ENCODE measurements around the gene WRAP73.

WRAP73 gene

DNA sequence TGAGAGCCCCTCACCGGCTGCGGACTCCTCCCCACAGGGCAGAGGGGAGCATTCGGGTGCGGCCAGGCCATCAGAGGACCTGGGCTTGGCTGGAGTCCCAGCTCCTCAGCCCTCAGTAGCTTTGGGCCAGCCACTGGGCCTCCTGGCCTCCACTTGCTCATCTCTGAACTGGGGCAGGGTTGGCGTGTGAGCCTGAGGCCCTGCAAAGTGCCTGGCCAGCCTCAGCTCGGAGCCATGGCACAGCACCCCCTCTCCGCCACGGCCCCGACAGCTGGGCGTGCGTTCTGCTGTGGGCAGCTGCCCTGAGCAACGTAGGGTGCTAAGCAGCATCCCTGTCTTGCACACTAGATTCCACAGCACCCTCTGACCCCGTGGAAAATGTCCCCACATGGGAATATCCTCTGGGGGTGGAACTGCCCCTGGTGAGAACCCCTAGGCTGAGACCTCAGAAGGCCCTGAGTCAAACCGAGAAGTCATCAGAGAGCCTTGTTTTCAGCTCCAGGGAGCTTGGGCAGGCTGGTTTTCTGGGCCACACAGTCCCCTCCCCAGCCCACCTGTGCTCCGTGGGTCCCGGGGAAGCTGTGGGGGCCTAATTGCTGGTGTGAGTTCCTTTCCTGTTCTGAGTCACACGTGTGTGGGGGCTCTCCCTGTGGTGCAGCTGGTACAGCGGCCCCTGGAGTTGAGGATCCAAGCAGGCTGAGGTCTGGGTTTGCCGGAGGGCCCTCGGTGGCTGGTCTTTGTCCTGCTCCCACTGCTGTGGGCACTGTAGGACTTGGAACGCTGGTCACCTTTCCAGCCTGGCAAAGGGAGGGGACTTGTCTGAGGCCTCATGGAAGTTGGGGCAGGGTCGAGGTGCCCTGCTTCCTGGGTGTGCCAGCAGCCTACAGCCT, 26.9 kb upstream of the WRAP73 start:
- Histone ChIP-seq H3K27me3 (ENCODE audit: insufficient read depth, low read length) (no peaks in the 10 kb centered on the region; the same call in 1 of the 2 replicates), H3K9me3 (ENCODE audit: low read length) (no peaks in the 10 kb centered on the region), H3K4me2 (ENCODE audit: low read length) (no peak overlapping the region), H3F3A (ENCODE audit: insufficient read depth, low read length) (no peaks in the 10 kb centered on the region), H4K20me1 (ENCODE audit: insufficient read depth, low read length) (no peaks in the 10 kb centered on the region), H3K9me2 (ENCODE audit: low read depth, low read length) (no peaks in the 10 kb centered on the region), H3K9ac (ENCODE audit: low read length) (no peak overlapping the region), H3K36me3 (ENCODE audit: insufficient read depth, low read length) (no peaks in the 10 kb centered on the region), H3K4me3 (ENCODE audit: low read depth, low read length, poor library complexity, severe bottlenecking) (no peak overlapping the region), H3K4me1 (ENCODE audit: insufficient read depth, low read length, severe bottlenecking) (peaks cover 12% of the 10 kb centered on the region), H3K79me2 (ENCODE audit: insufficient read depth, low read length) (no peaks in the 10 kb centered on the region), H2AFZ (ENCODE audit: low read length) (no peak overlapping the region), H3K27ac (ENCODE audit: low read depth, low read length, poor library complexity, severe bottlenecking) (no peak overlapping the region)
- no peak for TF ChIP-seq EZH2 (IDR thresholded peaks at IDR 0.05; ENCODE audit: borderline replicate concordance, low read length)

DNA sequence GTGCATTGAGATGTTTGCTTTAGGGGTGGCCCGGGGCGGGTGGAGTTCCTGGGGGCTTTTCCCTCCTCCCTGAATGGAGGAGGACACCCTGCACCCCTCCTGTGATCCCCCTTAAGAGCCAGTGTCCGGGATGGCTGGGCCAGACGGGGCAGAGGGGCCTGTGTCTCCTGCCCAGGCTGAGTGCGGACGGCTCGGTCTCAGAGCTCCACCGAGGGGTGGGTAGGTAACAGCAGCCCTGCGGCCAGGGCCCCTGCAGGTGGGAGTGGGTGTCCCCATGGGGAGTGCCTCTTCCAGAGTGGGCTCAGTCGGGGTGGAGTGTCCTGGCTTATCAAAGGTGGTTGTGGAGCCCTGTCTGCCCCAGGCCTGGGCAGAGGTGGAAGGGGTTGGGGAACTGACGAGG, 25.5 kb upstream of the WRAP73 start:
- Histone ChIP-seq H4K20me1 (ENCODE audit: insufficient read depth, low read length) (no peaks in the 10 kb centered on the region), H3K9ac (ENCODE audit: low read length) (no peak overlapping the region), H3K9me2 (ENCODE audit: low read depth, low read length) (no peaks in the 10 kb centered on the region), H3K4me3 (ENCODE audit: low read depth, low read length, poor library complexity, severe bottlenecking) (no peak overlapping the region), H3K4me2 (ENCODE audit: low read length) (no peak overlapping the region), H3K27me3 (ENCODE audit: insufficient read depth, low read length) (peaks cover 6% of the 10 kb centered on the region), H2AFZ (ENCODE audit: low read length) (no peak overlapping the region), H3K9me3 (ENCODE audit: low read length) (no peaks in the 10 kb centered on the region), H3K4me1 (ENCODE audit: insufficient read depth, low read length, severe bottlenecking) (peaks cover 12% of the 10 kb centered on the region), H3K27ac (ENCODE audit: low read depth, low read length, poor library complexity, severe bottlenecking) (no peak overlapping the region), H3K79me2 (ENCODE audit: insufficient read depth, low read length) (no peaks in the 10 kb centered on the region), H3F3A (ENCODE audit: insufficient read depth, low read length) (no peaks in the 10 kb centered on the region), H3K36me3 (ENCODE audit: insufficient read depth, low read length) (no peaks in the 10 kb centered on the region)
- TF ChIP-seq, protein P1, sequence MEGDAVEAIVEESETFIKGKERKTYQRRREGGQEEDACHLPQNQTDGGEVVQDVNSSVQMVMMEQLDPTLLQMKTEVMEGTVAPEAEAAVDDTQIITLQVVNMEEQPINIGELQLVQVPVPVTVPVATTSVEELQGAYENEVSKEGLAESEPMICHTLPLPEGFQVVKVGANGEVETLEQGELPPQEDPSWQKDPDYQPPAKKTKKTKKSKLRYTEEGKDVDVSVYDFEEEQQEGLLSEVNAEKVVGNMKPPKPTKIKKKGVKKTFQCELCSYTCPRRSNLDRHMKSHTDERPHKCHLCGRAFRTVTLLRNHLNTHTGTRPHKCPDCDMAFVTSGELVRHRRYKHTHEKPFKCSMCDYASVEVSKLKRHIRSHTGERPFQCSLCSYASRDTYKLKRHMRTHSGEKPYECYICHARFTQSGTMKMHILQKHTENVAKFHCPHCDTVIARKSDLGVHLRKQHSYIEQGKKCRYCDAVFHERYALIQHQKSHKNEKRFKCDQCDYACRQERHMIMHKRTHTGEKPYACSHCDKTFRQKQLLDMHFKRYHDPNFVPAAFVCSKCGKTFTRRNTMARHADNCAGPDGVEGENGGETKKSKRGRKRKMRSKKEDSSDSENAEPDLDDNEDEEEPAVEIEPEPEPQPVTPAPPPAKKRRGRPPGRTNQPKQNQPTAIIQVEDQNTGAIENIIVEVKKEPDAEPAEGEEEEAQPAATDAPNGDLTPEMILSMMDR (IDR thresholded peaks at IDR 0.05; ENCODE audit: low read length) = no peak
- TF ChIP-seq EZH2 (IDR thresholded peaks at IDR 0.05; ENCODE audit: borderline replicate concordance, low read length) = no peak

DNA sequence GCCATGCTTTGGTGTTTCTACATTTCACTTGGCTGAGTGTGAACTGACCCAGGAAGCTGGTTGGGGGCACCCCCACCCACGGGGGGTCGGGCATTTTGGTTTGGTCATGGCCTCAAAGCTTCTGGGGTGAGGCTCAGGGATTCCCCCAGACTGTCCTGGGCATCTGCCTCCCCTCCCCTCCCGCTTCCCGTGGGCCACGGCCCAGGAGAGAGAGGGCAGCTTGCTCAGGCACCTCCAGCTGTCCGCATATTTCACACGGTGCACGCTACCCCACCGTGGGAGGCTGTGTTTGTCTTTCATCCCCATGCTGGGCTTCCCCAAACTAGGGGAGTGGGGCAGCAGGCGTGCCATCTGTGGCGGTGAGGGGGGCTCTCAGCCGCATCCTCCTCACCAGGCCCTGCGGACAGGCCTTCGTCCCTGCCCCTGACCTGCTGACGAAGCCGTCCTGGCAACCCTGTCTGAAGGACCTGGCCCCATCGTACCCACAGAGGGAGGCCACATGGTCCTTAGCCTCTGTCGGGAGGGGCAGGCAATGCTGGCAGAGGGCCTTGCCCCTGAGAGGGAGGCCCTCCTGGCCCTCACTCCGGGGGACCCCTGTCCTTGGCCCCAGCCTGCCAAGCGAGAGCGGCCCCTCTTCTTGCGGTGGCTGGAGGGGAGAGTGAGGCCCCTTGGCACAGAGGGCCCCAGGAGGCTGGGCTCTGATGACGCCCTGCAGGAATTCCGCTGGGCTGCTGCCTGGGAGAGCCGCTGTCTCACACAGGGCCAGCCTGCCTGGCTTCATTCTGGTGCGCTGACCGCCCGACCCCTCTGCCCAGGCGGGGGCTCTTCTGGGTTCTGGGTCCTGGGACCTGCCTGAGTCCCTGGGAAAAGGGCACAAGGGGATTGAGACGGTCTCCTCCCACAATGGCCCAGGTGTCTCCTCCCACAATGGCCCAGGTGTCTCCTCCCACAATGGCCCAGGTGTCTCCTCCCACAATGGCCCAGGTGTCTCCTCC, 24.5 kb upstream of the WRAP73 start:
- no peak for TF ChIP-seq EZH2 (IDR thresholded peaks at IDR 0.05; ENCODE audit: borderline replicate concordance, low read length)
- TF ChIP-seq, protein P1 (IDR thresholded peaks at IDR 0.05; ENCODE audit: low read length) = no peak
- Histone ChIP-seq H3K4me3 (ENCODE audit: low read depth, low read length, poor library complexity, severe bottlenecking) (no peak overlapping the region), H4K20me1 (ENCODE audit: insufficient read depth, low read length) (no peaks in the 10 kb centered on the region), H3K9ac (ENCODE audit: low read length) (no peak overlapping the region), H3K36me3 (ENCODE audit: insufficient read depth, low read length) (no peaks in the 10 kb centered on the region), H3K27me3 (ENCODE audit: insufficient read depth, low read length) (peaks cover 6% of the 10 kb centered on the region), H3K79me2 (ENCODE audit: insufficient read depth, low read length) (no peaks in the 10 kb centered on the region), H3K9me3 (ENCODE audit: low read length) (no peaks in the 10 kb centered on the region), H3K9me2 (ENCODE audit: low read depth, low read length) (no peaks in the 10 kb centered on the region), H3K4me1 (ENCODE audit: insufficient read depth, low read length, severe bottlenecking) (peaks cover 12% of the 10 kb centered on the region), H3F3A (ENCODE audit: insufficient read depth, low read length) (no peaks in the 10 kb centered on the region), H3K4me2 (ENCODE audit: low read length) (no peak overlapping the region), H3K27ac (ENCODE audit: low read depth, low read length, poor library complexity, severe bottlenecking) (no peak overlapping the region), H2AFZ (ENCODE audit: low read length) (no peak overlapping the region)

Data from OCI-LY1 (cell line).